Measurements from ENCODE around the gene TNFSF12.

Gene TNFSF12, protein sequence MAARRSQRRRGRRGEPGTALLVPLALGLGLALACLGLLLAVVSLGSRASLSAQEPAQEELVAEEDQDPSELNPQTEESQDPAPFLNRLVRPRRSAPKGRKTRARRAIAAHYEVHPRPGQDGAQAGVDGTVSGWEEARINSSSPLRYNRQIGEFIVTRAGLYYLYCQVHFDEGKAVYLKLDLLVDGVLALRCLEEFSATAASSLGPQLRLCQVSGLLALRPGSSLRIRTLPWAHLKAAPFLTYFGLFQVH

DNA sequence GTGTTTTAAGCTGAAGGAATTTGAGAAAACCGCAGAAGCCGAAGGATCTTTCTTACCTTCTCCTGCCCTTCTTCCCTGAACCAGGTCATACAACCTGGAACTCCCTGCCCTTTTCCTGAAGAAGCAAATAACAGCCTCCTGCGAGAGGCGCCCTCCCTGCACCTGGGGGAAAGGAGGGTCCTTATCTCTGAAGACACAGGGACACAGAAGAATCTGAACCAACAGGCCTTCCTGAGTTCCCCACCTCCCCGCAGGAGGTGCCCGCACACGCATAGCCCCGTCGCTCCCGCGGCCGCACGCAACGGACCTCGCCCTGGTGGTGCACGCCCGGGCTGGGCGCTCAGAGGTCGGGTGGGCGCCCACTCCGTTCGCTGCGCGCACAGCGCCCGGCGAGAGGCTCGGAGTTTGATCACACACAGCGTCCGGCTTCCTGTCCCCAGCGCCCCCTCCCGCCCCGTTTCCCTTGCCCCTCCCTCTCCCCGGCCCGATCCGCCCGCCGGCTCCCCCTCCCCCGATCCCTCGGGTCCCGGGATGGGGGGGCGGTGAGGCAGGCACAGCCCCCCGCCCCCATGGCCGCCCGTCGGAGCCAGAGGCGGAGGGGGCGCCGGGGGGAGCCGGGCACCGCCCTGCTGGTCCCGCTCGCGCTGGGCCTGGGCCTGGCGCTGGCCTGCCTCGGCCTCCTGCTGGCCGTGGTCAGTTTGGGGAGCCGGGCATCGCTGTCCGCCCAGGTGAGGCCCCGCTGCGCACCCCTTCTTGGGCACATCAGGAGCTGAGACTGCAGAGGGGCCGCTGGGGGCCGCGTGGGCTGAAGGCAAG, at the start of gene TNFSF12:
Gene TNFSF12 (plus strand): TSS at position 474 of the 816 bp plus-strand sequence. CDS start 96 bp downstream, at position 570.
- Histone ChIP-seq H3K36me3 (ENCODE audit: insufficient read depth) (no peaks in the 10 kb centered on the region), H3K27ac (no peak within 1 kb of the TSS), H3K4me3 (IDR thresholded peaks at IDR 0.05; ENCODE audit: insufficient read depth, low read depth, low read length) (no peak within 1 kb of the TSS), H4K20me1 (ENCODE audit: insufficient read depth) (no peaks in the 10 kb centered on the region), H2AFZ (ENCODE audit: low read depth) (no peak within 1 kb of the TSS; the same call in 1 of the 2 replicates), H3K27me3 (ENCODE audit: insufficient read depth, low read depth) (no peaks in the 10 kb centered on the region), H3K4me1 (ENCODE audit: low read depth, poor library complexity, severe bottlenecking) (peaks cover 2% of the 10 kb centered on the region), H3K9ac (no peak within 1 kb of the TSS), H3K4me2 (no peak within 1 kb of the TSS), H3K79me2 (ENCODE audit: insufficient read depth, low read depth) (no peaks in the 10 kb centered on the region)
- TF ChIP-seq, protein P1, sequence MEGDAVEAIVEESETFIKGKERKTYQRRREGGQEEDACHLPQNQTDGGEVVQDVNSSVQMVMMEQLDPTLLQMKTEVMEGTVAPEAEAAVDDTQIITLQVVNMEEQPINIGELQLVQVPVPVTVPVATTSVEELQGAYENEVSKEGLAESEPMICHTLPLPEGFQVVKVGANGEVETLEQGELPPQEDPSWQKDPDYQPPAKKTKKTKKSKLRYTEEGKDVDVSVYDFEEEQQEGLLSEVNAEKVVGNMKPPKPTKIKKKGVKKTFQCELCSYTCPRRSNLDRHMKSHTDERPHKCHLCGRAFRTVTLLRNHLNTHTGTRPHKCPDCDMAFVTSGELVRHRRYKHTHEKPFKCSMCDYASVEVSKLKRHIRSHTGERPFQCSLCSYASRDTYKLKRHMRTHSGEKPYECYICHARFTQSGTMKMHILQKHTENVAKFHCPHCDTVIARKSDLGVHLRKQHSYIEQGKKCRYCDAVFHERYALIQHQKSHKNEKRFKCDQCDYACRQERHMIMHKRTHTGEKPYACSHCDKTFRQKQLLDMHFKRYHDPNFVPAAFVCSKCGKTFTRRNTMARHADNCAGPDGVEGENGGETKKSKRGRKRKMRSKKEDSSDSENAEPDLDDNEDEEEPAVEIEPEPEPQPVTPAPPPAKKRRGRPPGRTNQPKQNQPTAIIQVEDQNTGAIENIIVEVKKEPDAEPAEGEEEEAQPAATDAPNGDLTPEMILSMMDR (conservative IDR thresholded peaks at IDR 0.05; ENCODE audit: low read depth, low read length), result no peak

DNA sequence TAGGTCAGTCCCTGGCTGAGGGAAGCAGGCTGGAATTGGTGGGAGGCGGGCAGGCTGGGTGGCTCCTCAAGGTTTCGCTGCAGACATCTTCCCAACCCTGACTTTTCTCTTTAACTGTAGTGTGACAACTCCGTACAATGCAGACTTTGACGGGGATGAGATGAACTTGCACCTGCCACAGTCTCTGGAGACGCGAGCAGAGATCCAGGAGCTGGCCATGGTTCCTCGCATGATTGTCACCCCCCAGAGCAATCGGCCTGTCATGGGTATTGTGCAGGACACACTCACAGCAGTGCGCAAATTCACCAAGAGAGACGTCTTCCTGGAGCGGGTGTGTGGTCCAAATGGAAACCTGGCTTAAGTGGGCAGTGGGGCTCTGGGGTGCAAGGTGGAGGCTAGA, 49.7 kb upstream of the TNFSF12 start:
- Histone ChIP-seq H3K4me1 (ENCODE audit: low read depth, poor library complexity, severe bottlenecking) (no peaks in the 10 kb centered on the region), H3K36me3 (ENCODE audit: insufficient read depth) (no peaks in the 10 kb centered on the region), H4K20me1 (ENCODE audit: insufficient read depth) (no peaks in the 10 kb centered on the region), H3K9ac (no peak overlapping the region), H3K79me2 (ENCODE audit: insufficient read depth, low read depth) (no peaks in the 10 kb centered on the region), H3K27ac (no peak overlapping the region), H3K4me3 (IDR thresholded peaks at IDR 0.05; ENCODE audit: insufficient read depth, low read depth, low read length) (no peak overlapping the region), H2AFZ (ENCODE audit: low read depth) (no peak overlapping the region), H3K27me3 (ENCODE audit: insufficient read depth, low read depth) (no peaks in the 10 kb centered on the region), H3K4me2 (no peak overlapping the region)
- TF ChIP-seq, protein P1 (conservative IDR thresholded peaks at IDR 0.05; ENCODE audit: low read depth, low read length), result no peak

DNA sequence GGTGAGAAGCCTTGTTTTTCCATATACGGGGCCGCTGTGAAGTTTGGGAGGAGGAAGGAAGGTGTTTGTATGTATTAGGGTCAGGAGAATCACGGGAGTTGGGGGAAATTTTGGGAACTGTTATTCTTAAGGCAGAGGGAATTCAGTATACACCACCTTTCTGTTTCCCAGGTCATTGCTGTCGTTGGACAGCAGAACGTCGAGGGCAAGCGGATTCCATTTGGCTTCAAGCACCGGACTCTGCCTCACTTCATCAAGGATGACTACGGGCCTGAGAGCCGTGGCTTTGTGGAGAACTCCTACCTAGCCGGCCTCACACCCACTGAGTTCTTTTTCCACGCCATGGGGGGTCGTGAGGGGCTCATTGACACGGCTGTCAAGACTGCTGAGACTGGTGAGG, 47.1 kb upstream of the TNFSF12 start:
- Histone ChIP-seq H3K79me2 (ENCODE audit: insufficient read depth, low read depth) (no peaks in the 10 kb centered on the region), H3K4me1 (ENCODE audit: low read depth, poor library complexity, severe bottlenecking) (no peaks in the 10 kb centered on the region)

DNA sequence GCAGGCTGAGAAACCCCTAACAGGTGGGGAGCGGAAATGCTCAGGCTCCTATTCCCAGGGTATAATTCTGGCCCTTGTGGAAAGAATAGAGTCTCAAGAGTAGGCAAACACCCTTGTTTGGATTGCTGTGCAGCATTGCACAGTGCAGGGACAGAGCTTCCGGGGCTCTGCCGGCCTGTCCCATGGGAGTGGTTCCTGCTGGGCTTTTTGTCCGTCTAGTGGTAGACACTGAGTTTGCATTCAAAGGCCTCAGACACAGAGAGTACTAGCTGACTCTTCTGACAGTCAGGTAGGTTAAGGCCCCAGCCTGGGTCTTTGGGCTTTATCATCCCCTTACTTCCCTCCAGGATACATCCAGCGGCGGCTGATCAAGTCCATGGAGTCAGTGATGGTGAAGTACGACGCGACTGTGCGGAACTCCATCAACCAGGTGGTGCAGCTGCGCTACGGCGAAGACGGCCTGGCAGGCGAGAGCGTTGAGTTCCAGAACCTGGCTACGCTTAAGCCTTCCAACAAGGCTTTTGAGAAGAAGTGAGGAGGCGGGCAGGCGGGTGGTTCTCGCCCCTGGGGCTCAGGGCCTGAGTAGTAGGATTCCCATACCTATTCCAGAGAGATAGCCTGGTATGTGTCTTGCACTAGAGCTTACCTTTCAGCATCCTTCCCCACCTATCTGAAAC, 46.5 kb upstream of the TNFSF12 start:
- Histone ChIP-seq H3K4me3 (IDR thresholded peaks at IDR 0.05; ENCODE audit: insufficient read depth, low read depth, low read length) (no peak overlapping the region), H3K4me2 (no peak overlapping the region), H3K27me3 (ENCODE audit: insufficient read depth, low read depth) (no peaks in the 10 kb centered on the region), H3K9ac (no peak overlapping the region), H4K20me1 (ENCODE audit: insufficient read depth) (no peaks in the 10 kb centered on the region), H3K4me1 (ENCODE audit: low read depth, poor library complexity, severe bottlenecking) (no peaks in the 10 kb centered on the region), H3K27ac (no peak overlapping the region), H2AFZ (ENCODE audit: low read depth) (no peak overlapping the region), H3K36me3 (ENCODE audit: insufficient read depth) (no peaks in the 10 kb centered on the region), H3K79me2 (ENCODE audit: insufficient read depth, low read depth) (no peaks in the 10 kb centered on the region)
- TF ChIP-seq, protein P1 (conservative IDR thresholded peaks at IDR 0.05; ENCODE audit: low read depth, low read length), result no peak

More for the DNA sequence above, 47.1 kb upstream of the TNFSF12 start:
- Histone ChIP-seq H3K36me3 (ENCODE audit: insufficient read depth) (no peaks in the 10 kb centered on the region), H3K9ac (no peak overlapping the region), H3K27ac (no peak overlapping the region), H2AFZ (ENCODE audit: low read depth) (no peak overlapping the region), H3K4me2 (no peak overlapping the region), H3K4me3 (IDR thresholded peaks at IDR 0.05; ENCODE audit: insufficient read depth, low read depth, low read length) (no peak overlapping the region), H4K20me1 (ENCODE audit: insufficient read depth) (no peaks in the 10 kb centered on the region), H3K27me3 (ENCODE audit: insufficient read depth, low read depth) (no peaks in the 10 kb centered on the region)
- TF ChIP-seq, protein P1 (conservative IDR thresholded peaks at IDR 0.05; ENCODE audit: low read depth, low read length), result no peak
